ENCODE results near the gene EDA. TPM values are rescaled to one million over a fixed set of nuclear protein-coding genes. Genes with fewer than 3 reads are reported as not detected.

EDA gene
- total and polyA plus RNA-seq, 10 of the 15 experiments (the other 5 are each of a cell fraction or from before 2014, with no cell fraction given) = 0.06 TPM; not detected in 9

DNA sequence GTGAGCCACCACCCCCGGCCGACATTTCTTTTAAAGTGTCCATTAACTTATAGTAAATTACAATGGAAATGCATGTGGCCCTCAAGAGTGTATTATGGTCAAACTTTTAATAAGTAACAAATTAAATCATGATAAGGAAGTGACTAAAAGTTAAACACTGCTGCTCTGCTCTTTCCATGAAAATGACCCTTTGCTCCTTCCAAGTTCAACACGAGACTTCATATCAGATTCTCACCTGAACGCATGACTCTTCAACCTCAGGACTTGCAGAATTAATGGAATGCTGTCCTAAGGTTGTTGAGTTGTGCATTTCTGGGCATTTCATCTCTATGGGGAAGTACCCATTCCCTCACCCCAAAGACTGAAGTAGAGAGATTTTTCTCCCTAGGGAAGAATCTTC is 406.7 kb downstream of the EDA start (continued):
- TF ChIP-seq, protein P1, sequence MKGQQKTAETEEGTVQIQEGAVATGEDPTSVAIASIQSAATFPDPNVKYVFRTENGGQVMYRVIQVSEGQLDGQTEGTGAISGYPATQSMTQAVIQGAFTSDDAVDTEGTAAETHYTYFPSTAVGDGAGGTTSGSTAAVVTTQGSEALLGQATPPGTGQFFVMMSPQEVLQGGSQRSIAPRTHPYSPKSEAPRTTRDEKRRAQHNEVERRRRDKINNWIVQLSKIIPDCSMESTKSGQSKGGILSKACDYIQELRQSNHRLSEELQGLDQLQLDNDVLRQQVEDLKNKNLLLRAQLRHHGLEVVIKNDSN (IDR thresholded peaks at IDR 0.05; ENCODE audit: borderline replicate concordance, extremely low read length, insufficient read depth, low read depth, low read length) = no peak

DNA sequence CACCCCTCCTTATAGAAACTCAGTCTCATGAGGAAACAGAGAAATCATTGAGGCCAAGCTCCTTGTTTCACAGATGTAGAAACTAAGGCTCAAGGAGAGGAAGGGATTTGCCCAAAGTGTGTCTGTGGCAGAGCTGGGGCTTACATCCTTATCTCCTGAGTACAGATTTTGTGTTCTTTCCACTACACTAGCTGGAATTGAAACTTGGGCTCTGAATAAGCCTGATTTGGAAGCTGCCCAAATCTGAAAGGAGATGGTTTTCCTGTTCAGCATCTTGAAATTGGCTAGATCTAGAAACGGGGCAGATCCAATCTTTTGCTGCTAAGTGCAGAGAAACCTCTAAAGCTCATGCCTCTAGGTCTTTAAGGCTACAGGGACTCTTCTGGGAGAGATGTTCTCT is 409.6 kb downstream of the EDA start:
- DNase-seq (ENCODE audit: low read depth, low spot score) (no peak), ATAC-seq (no peak), FAIRE-seq (no peak)
- Histone ChIP-seq H3K27me3 (replicated peaks in 1 of 2; ENCODE audit: control insufficient read depth in 2 of 2, insufficient read depth in 2 of 2, low read length in 1 of 2) (no peaks in the 10 kb centered on the region), H4K20me1 (ENCODE audit: control insufficient read depth, insufficient read depth) (no peaks in the 10 kb centered on the region), H3K27ac (ENCODE audit: control insufficient read depth, insufficient read depth) (no peak overlapping the region), H3K4me3 (no peak overlapping the region), H3K9me3 (replicated peaks; ENCODE audit: control insufficient read depth, insufficient read depth, low read length) (no peaks in the 10 kb centered on the region), H3K79me2 (ENCODE audit: control insufficient read depth, insufficient read depth, low read length) (no peaks in the 10 kb centered on the region), H3K4me1 (ENCODE audit: control insufficient read depth, insufficient read depth, low read length) (no peaks in the 10 kb centered on the region), H3K4me2 (ENCODE audit: control insufficient read depth, insufficient read depth) (no peak overlapping the region), H2AFZ (ENCODE audit: control insufficient read depth, low read depth, low read length) (no peak overlapping the region), H3K9ac (ENCODE audit: control insufficient read depth, insufficient read depth, low read length) (no peak overlapping the region), H3K36me3 (ENCODE audit: control insufficient read depth in 2 of 2, insufficient read depth in 2 of 2, low read length in 1 of 2) (no peaks in the 10 kb centered on the region)
- ChIA-PET SMC1A (ENCODE audit: uncharacterized antibody, unreplicated experiment) (no interaction called here), POLR2A (no interaction called here), RAD21 (ENCODE audit: unreplicated experiment) (no interaction called here), CTCF (interaction anchor here (0.9 to 1.5 kb wide), 2 partner anchors 13 to 487 kb away, joined by 3 read pairs; no protein-coding TSS in a partner anchor)
- no TSS peak for BruUV-seq (replicated peaks)
- TF ChIP-seq ZNF622 (IDR thresholded peaks at IDR 0.05) (no peak), CHD2 (IDR thresholded peaks at IDR 0.05; ENCODE audit: borderline replicate concordance, low read depth, low read length) (no peak), HDAC6 (IDR thresholded peaks at IDR 0.05; ENCODE audit: unreplicated experiment) (no peak), GABPA (IDR thresholded peaks at IDR 0.05; ENCODE audit: low read depth) (no peak), CEBPB (IDR thresholded peaks at IDR 0.05; ENCODE audit: borderline replicate concordance in 1 of 2, low read depth in 2 of 2, low read length in 2 of 2) (no peak)
- TF ChIP-seq, protein P1 (IDR thresholded peaks at IDR 0.05; ENCODE audit: borderline replicate concordance, extremely low read length, insufficient read depth, low read depth, low read length) = no peak
- in situ Hi-C loops (cut with MboI) (loop anchor here (25.0 kb wide), 2 partner anchors 112 to 412 kb away; partner anchors contain the start of genes DLG3 and IGBP1), intact Hi-C loops (cut with micrococcal nuclease; ENCODE audit: unreplicated experiment) (no loop called here)
- 0% methylated on average over 1 of the region's 1 CpG for WGBS (ENCODE audit: insufficient coverage, insufficient replicate concordance, low lambda C conversion rate, missing lambda C conversion rate)
